ENCODE measurements around the gene USP16.

USP16 gene

DNA sequence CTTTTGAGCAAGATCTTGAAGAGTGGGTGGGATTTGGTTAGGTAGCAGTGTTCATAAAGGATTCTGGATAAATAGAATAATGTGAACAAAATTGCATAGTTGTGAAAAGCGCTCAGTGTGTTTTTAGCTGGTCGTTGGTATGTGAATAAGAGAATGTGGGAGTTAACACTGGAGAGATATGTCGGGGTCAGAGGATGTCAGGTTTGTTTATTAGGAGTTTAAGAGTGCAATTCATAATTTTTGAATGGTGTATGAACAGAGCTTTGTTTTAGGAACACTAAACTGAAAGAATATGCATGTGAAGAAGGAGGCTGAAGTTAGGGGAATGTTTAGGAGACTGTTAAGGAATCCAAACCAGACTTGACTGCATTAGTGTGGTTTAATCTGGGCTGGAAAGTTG lies 9.4 kb downstream of the USP16 start:
- no peak for DNase-seq (ENCODE audit: low read depth)

DNA sequence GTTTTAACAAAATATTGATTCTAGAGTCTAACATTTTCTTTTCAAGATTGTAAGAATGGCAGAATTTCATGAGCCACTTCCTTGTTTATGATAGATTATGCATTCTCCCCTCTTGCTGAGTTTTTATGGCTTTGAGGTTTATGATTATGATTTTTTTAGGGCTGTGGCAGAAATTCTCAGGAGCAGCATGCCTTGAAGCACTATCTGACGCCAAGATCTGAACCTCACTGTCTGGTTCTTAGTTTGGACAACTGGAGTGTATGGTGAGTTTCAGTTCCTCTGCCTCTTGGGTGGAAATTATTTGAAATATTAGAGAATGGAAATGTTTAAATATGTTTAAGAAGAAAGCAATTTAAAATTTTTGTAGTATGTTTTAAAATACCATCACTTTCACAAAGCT lies 10.2 kb downstream of the USP16 start:
- DNase-seq (ENCODE audit: low read depth): no peak

DNA sequence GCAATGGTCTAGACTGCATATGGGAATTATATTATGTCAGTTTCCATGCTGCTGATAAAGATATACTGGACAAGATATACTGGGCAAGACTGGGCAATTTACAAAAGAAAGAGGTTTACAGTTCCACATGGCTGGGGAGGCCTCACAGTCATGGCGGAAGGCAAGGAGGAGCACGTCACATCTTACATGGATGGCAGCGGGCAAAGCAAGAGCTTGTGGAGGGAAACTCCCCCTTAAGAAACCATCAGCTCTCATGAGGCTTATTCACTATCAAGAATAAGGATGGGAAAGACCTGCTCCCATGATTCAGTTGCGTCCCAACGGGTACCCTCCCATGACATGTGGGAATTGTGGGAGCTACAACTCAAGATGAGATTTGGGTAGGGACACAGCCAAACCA lies 27.8 kb downstream of the USP16 start:
- DNase-seq (ENCODE audit: low read depth): no peak

DNA sequence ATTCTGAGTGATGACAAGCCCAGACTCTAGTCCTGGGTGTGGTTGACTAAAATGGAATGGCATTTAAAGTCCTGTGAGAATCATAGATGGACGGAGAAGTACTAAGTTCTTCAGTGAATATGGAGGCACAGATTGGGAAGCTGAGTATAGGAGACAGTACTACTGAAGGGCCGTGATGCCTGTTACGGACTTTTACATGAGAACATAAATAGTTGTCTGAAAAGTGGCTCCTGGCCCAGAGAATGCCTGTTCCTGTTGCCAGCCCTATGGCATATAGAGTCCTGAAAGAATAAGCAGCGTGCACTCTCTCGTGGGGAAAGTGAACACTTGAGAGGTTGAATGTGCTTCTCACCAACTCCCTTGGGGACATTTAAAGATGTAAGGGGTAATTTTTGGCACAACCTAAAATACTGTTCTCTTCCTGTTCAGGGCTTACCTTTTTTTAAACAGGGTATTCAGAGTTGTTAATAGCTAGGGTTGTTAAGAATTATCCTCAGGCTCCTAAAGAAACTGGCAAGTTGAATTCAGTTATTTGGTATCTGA lies 28.6 kb downstream of the USP16 start:
- DNase-seq (ENCODE audit: low read depth): no peak

DNA sequence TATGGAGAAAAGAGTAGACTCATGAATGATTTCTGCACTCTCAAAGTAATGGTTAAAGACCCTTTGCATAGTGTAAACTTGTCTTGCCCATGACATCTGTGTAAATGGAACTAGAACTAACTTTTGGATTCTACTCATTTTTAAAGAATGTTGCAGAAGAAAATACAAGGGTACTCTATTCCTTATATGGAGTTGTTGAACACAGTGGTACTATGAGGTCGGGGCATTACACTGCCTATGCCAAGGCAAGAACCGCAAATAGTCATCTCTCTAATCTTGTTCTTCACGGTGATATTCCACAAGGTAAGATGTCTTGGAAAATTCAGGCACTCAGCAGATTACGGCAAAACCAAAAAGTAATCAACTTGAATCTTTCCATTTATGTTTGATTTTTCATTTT lies 29.2 kb downstream of the USP16 start:
- DNase-seq (ENCODE audit: low read depth): no peak

DNA sequence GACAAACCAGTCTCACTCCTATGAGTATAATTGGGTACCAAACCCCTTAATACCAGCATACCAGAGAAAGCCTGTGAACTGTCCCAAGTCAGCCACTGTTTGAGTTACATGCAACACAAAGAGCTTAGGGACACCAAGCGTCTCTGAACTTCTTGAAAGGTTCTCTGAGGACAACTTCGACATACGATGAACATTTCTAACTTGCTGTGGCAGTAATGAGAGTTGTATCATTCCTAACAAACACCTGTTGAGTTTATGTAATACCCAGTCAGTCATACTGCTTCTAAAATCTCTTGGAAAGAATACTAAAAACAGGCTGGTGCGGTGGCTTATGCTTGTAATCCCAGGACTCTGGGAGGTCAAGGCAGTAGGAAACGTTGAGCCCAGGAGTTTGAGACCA lies 30.6 kb downstream of the USP16 start:
- DNase-seq (ENCODE audit: low read depth): no peak

DNA sequence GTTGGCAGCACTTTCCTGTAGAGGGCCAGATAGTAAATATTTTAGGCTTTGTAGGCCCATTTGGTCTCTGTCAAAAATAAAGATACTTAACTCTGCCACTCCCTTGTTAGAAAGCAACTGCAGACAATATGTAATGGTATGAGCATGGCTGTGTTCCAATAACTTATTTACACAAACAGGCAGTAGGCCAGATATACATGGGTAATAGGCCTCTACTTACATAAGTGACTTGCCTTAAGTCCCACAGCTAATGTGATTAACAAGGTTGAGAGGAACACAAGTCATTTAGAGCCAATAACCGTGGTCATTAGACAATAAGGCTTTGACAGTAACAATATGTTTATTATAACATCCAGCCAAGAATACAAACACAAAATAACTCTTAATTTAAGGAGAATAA lies 31.5 kb downstream of the USP16 start:
- no peak for DNase-seq (ENCODE audit: low read depth)

DNA sequence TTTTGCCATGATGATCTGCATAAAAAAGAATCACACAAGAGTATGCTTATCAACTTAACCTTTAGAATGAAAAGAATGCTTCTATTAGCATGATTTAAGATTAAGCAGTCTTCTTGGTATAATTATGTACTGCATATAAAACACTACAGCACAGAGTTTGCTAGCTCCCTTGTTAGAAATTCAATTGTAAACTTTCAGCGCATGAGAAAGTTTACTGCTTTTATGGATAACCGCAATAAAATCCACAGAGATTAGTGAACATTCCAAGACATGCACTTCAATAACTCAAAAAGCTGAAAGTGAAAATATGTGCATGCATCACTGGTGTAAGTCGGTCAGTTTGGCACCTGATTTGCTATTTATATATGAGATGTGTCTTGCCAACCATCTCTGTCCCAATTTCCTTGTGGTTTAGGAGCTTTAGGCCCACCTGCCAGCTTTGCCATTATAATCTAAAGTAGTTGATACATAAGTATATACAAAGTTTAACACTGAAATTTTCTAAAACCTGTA lies 32.1 kb downstream of the USP16 start:
- DNase-seq (ENCODE audit: low read depth): no peak

DNA sequence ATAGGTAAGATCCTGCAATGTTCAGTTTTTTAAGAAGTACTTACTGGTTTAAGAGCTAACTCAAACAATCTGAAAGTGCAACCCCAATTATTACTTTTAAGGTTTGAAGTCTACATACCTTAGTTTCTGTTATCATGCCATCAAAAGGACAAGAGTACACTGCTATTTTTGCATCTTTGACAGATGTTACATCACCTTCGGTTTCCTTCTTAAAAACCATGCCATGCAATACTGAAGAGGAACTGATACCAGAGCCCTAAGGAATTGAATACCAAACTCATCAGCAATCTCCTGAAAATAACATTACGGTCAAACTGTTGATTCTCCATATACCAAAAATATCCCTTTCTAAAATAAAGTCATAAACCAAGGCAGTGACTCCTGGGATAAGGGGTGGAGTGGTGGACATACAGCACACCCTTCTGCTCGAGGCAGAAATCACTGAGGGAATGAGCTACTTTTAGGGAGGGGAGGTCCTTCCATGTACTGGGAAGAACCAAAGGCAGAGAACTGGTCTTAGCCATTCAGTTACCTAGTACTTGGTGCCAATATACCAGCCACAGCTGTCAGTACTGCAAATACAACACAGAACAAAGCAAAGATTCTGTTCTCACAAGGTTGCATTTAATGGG lies 40.5 kb downstream of the USP16 start:
- DNase-seq (ENCODE audit: low read depth): no peak

DNA sequence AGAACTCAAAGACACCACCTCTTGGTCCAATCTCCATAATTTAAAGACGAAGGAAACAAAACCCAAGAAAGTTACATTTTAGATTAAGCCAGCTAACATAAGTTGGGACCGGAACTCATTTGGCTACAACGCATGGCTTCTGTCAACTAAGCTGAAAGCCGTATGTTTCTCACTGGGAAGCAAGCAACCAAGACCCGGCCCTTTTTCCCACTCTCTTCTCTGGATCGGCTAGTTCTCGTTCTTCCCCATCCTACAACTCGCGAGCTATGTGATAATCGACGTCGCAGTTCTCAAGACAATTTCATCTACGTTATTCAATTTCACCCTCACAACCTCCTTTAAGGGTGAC lies 48.4 kb downstream of the USP16 start:
- no peak for DNase-seq (ENCODE audit: low read depth)

DNA sequence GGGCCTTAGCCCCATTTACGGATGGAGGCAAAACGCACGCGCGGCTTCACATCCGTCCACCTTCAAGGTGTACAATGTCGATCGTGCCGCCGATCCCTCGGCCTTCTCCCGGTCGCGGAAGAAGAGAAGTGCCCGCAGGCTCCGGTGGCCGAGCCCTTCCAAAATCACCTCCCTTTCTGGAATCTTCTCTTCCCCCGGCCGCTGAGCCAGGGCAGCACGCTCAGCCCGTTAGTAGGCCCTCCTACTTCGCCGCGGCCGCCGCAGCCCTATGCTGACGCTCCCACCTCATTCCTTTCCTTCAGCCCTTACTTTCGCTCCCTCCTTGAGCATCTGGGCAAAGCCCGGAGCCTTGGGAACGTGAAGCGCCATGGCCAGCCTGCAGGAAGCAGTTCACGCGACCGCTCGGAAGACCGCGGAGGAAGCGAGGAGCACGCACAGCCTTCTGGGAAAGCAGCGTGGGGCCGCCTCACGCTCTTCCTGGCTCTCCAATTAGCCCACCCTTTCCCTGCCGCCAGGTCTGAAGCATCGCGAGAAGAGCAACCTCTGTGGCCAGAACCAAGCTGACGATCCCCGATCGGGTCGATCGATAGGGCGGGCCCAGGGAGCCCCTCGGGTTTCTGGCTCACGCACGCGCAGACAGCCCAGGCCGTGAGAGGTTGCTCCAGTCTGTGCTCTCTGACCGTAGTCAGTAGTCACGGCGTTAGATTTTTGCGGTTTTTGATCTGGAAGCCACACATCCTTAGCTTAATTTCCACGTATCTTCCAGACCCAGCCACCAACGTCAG lies 48.9 kb downstream of the USP16 start, which contains the start of gene CCT8:
TSS of gene CCT8 (minus strand) at position 427 of the 785 bp plus-strand sequence. CDS start at position 369, 58 bp downstream.
- DNase-seq (ENCODE audit: low read depth): peak; percentile 97

DNA sequence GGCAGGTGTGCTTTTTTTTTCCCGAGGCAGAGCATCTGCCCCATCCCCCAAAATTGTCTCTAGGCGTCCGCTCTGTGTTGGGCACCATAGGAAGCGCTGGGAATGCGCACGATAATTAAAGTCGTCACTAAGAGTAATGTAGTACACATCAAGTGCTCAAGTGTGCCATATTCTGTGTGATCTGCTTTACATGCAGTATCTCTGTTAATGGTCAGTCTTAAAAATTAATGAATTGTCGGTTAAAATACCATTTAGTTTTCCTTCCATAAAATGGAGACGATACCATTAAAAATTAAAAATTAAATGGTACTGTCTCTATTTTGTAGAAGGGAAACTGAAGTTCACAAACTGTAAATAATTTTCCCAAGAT lies 49.5 kb downstream of the USP16 start:
- DNase-seq (ENCODE audit: low read depth): no peak

DNA sequence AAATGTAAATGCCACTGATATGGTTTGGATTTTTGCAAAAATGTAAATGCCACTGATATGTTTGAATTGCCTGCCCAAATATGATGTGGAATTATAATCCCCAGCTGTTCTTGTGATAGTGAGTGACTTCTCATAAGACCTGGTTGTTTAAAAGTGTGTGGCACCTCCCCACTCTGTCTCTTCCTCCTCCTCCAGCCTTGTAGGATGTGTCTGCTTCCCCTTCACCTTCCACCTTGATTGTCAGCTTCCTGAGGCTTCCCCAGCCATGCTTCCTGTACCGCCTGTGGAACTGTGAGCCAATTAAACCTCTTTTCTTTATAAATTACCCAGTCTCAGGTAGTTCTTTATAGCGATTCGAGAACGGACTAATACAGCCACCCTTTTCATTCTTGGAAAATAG lies 50.3 kb downstream of the USP16 start:
- no peak for DNase-seq (ENCODE audit: low read depth)

DNA sequence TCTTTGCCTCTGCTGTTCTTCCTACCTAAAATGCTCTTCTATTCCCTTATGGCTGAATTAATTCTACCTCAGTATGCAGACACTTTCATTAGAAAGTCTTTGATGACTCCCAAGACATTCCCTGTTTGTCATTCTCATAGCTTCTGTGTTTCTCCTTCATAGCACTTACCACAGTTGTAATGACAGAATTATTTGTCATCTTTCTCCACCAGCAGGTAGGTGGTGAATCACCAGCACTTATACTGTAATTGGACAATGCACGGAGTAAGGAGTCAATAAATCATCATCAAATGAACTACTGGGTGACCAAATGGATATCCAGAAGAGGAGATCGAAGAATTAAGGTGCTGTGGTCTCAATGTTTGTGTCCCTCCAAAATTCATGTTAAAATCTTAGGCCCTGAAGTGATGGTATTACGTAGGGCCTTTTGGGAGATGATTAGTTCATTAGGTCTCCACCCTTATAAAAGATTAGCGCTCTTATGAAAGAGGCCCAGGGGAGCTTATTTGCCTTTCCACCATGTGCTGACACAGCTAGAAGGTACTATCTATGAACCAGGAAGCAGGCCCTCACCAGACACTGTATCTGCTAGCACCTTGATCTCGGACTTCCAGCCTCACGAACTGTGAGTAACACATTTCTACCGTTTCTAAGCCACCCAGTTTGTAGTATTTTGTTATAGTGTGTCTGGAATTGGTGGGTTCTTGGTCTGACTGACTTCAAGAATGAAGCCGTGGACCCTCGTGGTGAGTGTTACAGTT lies 51.4 kb downstream of the USP16 start:
- no peak for DNase-seq (ENCODE audit: low read depth)

DNA sequence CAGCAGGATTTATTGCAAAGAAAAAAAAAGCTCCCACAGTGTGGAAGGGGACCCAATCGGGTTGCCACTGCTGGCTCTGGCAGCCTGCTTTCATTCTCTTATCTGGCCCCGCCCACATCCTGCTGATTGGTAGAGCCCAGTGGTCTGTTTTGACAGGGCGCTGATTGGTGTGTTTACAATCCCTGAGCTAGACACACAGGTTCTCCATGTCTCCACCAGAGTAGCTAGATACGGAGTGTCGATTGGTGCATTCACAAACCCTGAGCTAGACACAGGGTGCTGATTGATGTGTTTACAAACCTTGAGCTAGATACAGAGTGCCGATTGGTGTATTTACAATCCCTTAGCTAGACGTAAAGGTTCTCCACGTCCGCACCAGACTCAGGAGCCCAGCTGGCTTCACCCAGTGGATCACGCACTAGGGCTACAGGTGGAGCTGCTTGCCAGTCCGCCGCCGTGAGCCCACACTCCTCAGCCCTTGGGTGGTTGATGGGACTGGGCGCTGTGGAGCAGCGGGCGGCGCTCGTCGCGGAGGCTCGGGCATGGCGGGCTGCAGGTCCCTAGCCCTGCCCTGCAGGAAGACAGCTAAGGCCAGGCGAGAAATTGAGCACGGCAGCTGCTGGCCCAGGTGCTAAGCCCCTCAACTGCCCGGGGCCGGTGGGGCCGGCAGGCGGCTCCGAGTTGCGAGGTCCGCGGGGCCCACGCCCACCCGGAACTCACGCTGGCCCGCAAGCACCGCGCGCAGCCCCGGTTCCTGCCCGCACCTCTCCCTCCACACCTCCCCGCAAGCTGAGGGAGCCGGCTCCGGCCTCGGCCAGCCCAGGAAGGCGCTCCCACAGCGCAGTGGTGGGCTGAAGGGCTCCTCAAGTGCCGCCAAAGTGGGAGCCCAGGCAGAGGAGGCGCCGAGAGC lies 52.5 kb downstream of the USP16 start:
- DNase-seq (ENCODE audit: low read depth): peak; percentile 37

DNA sequence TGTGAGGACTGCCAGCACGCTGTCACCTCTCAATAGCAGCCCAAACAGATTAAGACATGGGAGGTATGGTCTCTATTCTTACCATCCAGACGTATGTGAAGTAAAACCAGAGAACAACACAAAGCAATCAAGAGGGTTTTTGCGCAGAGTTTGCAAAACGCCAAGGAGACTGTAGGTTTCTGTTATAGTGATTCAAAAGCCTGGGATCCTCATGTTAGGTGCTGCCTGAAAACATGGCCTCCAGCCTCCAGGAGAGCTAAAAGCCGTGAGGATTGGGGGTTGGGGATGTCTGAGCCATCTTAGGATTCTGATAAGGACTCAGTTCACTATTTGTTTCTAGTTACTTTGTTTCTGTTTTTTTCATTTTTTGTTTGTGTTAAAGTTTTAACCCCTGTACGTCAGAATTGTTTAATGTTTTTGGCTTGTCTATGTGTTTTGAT lies 53.2 kb downstream of the USP16 start:
- DNase-seq (ENCODE audit: low read depth): no peak

DNA sequence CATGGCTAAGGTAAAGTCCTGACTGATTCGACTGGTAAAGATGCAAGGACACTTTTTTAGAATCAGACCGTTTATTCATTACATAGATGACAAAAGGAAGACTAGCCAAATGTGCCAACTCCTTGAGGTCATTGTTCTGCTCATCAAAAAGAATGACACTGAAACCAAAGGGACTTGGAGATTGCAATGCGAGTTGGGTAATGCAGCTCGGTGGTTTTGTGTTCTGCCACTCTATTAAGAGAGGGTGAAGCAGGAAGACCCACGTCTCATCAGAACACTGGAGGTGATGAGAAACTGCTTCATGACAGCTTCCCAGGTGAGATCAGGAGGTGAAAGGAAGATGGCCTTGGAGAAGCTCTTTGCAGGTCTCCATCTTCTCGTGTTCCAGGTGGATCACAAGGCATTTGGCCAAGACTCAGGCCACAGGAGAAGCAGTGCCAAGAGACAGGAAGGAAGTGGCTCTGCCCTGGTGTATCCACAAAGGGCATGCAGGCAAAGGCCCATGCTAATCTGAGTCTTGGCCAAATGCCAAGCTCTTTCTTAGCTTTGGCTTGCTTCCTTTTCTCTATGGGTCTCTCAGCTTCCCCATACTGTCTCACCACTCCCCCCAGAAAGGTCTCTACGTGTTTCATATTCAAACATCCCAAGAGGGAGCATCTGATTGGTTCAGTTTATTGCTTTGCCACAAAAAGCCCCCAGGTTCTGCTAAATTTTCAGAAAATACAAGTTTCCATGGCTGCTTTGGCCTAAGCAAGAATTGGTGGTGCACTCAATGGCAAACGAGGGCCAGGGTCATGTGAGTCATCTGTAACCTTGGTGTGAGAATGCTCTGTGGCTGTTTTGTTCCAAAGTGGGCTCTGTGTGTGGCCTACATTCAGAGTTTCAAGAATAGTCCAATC lies 54.6 kb downstream of the USP16 start:
- no peak for DNase-seq (ENCODE audit: low read depth)

DNA sequence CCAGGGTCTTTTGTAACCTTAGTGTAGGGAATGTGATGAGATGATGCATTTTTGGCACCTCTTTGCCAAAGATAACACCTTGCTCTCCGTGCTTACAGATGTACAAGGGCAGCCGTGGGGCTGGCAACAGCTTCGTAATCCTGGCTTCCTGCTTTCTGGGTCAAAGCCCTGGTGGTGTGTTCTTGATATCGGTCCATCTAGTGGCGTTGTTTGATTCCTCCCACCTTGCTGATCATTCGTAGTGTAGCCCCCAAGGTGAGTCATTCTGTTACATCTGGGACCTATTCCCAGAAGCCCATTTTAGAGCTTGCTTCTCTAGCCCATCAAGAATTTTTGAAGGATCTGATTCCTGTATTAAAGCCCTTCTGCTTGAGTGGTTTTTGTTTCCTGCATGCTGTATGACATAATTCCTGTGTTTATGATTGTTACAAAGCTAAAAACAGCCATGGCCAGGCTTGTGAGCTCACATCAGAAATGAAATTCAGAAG lies 56.0 kb downstream of the USP16 start:
- DNase-seq (ENCODE audit: low read depth): no peak

DNA sequence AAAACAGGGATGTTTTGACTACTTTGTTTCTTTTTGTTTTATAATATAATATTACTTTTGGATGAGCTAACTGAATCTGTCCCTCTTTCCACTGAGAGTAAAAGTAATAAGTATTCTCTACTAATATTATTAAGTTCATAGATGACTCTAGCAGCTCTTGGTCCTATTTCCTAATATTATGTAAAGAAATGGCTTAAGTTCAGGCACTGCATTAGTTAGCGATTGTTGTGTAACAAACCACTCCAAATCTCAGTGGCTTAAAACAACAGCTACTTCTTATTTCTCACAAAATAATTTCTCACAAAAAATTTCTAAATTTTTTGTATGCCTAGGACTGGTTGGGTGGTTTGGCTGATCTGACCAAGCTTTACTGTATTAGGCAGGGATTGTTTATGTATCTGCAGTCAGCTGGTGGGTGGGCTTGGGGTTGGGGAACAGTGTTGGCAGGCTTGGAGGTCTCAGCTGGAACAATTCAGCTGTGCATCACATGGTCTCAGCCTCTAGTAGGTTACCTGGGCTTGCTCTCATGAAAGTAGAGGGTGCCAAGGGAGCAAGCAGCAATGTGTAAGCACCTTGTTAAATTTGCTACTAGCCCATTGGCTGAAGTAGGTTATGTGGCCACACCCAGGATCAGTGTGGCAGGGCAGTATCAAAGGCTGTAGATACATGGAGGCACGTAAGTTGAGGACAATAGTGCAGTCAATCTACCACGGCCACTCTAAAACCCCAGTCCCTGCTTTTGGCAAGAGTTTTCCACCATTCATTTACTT lies 57.8 kb downstream of the USP16 start:
- DNase-seq (ENCODE audit: low read depth): no peak

DNA sequence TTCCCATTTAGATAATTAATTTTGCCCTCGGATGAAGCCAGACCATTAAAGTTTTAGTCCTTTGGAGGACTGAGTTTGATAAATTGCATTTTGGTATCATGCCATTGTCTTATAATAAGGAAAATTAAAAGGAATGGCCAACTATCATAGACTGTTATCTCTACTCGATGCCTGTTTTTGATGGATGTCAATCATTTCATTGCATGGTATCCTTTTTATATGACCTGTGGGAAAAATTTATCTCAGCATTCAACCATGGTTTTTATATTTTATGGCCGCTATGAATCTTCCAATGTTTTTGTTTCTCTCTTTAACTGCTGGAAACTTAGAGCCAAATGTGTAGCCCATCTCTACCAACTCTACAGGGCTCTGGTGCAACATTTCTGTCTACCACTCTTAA lies 58.8 kb downstream of the USP16 start:
- DNase-seq (ENCODE audit: low read depth): no peak
